ENCODE data around the gene TDRKH.

Gene TDRKH

DNA sequence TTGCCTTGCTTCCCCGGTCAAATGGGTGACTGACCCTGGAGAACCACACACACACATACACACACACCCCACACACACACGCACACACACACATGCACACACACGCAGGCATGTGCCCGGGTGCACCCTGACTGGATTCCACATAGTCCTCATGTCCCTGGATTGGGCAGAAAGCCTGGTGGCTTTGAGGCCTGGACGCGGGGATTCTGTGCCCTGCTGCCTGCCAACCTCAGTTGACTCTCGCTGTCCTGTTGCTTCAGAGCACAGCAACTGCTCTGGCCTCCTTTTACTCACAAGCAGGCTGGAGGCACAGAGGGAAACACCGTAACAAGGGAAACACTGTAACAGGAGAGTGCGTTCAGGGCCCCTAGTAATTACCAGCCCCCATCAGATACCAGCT lies 34.9 kb upstream of the TDRKH start:
- DNase-seq (ENCODE audit: low read depth) = no peak
- no peak for TF ChIP-seq CTCF (conservative IDR thresholded peaks at IDR 0.05; ENCODE audit: control insufficient read depth, insufficient read depth, low read depth, low read length)
- H3K4me3 ChIP-seq (ENCODE audit: control insufficient read depth, low read depth, low read length) = no peak overlapping the region

GRCh38 chr1:151823175-151823574 lies 32.9 kb upstream of the TDRKH start:
- DNase-seq (ENCODE audit: low read depth) = no peak
- no peak overlapping the region for H3K4me3 ChIP-seq (ENCODE audit: control insufficient read depth, low read depth, low read length)
- no peak for TF ChIP-seq CTCF (conservative IDR thresholded peaks at IDR 0.05; ENCODE audit: control insufficient read depth, insufficient read depth, low read depth, low read length)

- no peak for DNase-seq (ENCODE audit: low read depth)
- no peak overlapping the region for H3K4me3 ChIP-seq (ENCODE audit: control insufficient read depth, low read depth, low read length)
- TF ChIP-seq CTCF (conservative IDR thresholded peaks at IDR 0.05; ENCODE audit: control insufficient read depth, insufficient read depth, low read depth, low read length) = no peak
Observed at GRCh38 chr1:151822404-151822803, 32.1 kb upstream of the TDRKH start.

GRCh38 chr1:151820940-151821339 lies 30.6 kb upstream of the TDRKH start:
- no peak overlapping the region for H3K4me3 ChIP-seq (ENCODE audit: control insufficient read depth, low read depth, low read length)
- no peak for DNase-seq (ENCODE audit: low read depth)
- TF ChIP-seq CTCF (conservative IDR thresholded peaks at IDR 0.05; ENCODE audit: control insufficient read depth, insufficient read depth, low read depth, low read length) = no peak

- DNase-seq (ENCODE audit: low read depth) = no peak
- TF ChIP-seq CTCF (conservative IDR thresholded peaks at IDR 0.05; ENCODE audit: control insufficient read depth, insufficient read depth, low read depth, low read length) = no peak
- no peak overlapping the region for H3K4me3 ChIP-seq (ENCODE audit: control insufficient read depth, low read depth, low read length)
Observed at GRCh38 chr1:151819976-151820623, 29.8 kb upstream of the TDRKH start.

GRCh38 chr1:151819227-151819835 lies 29.0 kb upstream of the TDRKH start:
- TF ChIP-seq CTCF (conservative IDR thresholded peaks at IDR 0.05; ENCODE audit: control insufficient read depth, insufficient read depth, low read depth, low read length) = no peak

More at GRCh38 chr1:151819227-151819835, 29.0 kb upstream of the TDRKH start:
- no peak overlapping the region for H3K4me3 ChIP-seq (ENCODE audit: control insufficient read depth, low read depth, low read length)
- no peak for DNase-seq (ENCODE audit: low read depth)

Measured in fibroblast of mammary gland (primary cell).